CD4-positive, alpha-beta T cell treated with Interleukin-2 at 100 ng/mL for 4 hours (primary cell): Measurements from ENCODE around the gene CAPZB.

Experiments used
- DNase-seq: peaks from one replicate; pipeline ENCODE4 v3.0.0-alpha.2; 2020; ENCODE audit warnings: low spot score

The CAPZB gene

GRCh38 chr1:19429611-19430010 lies 55.7 kb downstream of the CAPZB start:
- DNase-seq: no peak

DNA sequence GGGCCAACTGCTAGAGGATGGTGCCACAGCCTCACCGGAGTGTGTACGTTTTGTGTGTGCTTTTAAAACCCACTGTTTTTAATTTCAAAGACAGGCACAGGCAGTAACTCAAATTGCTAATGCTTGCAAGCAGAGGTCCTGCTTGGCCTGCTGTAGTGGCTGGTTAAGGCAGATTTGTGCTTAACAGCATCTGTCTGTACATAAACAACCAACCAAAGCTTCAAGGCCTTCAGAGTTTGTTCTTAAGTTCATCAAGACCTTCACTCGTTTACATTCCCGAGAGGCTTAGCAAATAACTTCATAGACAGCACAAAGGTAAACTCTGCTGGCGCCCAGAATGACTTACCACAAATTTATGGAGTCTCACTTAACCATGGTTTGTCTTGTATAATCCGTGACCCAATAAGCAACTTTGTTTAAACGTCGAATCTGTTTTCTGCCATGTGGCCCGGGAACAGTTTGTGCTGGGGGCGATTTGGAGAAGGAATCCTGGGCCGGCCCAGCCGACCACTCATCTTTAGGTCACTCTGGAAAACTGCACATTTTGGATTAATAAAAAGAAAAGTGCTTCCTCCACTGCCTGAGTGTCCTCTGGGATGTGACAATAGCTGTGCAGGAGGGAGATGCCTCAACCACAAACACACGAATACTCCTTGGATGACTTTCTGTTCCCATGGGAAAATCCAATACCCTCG lies 58.1 kb downstream of the CAPZB start:
- no peak for DNase-seq

GRCh38 chr1:19426294-19427086 lies 58.8 kb downstream of the CAPZB start:
- no peak for DNase-seq

- no peak for DNase-seq
These were observed 59.6 kb downstream of the CAPZB start for GRCh38 chr1:19425646-19426239.

- DNase-seq: no peak
These were observed 60.4 kb downstream of the CAPZB start for GRCh38 chr1:19424651-19425570.

DNA sequence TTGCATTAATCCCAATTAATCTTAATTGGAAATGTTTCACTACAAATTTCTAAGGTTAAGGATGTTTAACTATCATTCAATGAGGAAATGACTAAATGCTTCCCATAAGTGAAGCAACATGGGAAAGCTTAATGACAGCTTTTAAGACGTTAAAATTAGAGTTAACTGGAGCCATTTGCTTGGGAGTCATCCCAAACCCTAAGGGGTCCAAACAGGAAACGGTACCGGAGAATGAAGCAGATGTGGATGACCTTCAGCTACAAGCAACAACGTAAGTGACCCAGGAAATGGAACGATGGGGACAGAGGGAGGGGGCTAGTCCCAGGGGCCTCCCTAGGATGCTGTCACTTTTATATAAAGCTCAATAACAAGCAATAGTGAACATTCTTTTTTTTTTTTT lies 62.2 kb downstream of the CAPZB start:
- no peak for DNase-seq

DNA sequence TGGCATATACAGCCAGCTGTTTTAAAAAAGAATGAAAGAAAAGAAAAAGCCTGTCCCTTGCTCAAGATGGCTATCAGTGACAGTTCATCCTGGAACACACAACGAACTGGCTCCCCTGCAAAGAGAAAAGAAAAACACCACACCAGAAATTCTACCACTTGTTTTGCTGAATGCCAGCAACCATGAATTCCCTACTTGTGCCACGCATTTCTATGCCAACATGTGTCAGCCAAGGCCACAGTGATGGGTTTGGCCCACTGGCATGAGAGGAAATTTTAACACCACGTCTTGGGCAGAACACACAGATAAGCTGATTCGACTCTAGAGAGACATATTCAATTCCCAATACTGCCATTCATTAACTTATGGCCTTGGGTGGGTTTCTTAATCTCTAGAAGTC lies 64.0 kb downstream of the CAPZB start:
- DNase-seq: no peak

GRCh38 chr1:19420606-19421005 lies 64.7 kb downstream of the CAPZB start:
- no peak for DNase-seq

GRCh38 chr1:19419691-19420090 lies 65.6 kb downstream of the CAPZB start:
- DNase-seq: no peak

DNA sequence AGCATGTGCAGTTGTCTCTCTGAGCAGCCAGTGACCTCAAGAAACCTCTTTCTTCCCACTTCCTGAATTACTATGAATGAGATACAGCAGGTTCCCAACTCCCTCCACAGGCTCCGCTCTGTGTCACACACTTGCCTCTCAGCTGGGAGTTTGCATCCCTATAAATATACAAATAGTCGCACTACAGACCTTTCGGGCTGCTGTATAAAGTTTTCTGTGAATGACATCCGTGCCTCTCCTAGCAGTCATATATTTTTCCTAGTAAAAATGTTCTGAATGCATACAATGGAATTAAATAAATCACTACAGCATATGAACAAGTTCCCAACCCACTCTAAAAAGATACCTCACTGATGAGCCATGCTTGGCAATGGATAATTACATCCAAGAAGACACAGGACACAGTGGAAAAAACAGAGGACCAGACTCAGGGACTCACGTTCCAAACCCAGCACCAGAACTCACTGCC lies 66.8 kb downstream of the CAPZB start:
- no peak for DNase-seq

DNA sequence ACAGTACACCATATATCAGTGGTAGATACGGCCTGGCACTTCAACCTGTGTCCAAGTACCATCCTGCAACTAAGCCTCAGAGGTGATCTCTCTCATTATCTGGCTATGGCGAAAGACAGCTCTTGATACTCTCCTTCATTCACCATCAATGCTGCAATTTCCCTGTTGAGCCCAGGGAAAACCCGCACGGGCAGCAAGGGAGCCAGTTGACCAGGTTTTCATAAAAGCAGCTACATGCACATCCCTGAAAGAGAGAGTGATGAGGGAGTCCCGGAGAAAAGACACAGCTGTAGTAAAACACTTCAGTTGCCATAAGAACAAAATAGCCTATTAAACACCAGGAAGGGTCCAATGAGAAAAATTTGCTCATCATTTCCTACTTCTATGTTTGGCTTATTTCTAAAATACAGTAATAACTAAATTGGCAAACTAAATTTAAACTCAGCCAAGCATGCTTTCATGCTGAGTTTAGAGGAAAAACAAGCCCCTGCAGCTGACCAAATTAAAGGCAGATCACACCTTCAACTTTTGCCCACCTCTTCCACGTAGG lies 68.3 kb downstream of the CAPZB start:
- no peak for DNase-seq

GRCh38 chr1:19416145-19416544 lies 69.2 kb downstream of the CAPZB start:
- DNase-seq: no peak

DNA sequence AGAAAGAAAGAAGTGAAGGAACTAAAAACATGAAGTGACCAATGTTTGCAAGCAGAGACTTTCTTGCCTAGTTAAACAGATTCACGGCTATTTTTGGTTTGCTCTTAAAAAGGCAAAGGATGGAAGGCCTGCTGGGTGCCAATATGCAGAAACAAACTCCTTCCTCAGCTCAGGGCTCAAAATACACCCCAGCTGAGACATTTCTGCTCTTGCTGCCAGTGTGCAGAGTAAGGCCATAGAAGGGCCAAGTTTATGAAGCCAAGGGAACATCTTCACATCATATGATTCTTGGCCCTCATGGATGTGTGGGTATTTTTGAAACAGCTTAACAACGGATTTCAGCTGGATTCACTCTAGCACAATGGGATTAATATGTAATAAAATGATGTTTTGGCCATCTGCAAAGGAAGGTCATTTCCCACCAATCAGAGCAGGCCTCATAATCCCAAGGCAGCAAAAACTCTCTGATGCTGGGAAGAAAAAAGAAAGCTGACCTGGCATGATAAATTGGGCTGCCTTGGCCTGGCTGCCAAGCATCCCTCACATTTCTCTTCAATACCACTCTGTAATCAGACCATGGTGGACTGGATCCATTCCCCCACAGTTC lies 70.7 kb downstream of the CAPZB start:
- DNase-seq: no peak

DNA sequence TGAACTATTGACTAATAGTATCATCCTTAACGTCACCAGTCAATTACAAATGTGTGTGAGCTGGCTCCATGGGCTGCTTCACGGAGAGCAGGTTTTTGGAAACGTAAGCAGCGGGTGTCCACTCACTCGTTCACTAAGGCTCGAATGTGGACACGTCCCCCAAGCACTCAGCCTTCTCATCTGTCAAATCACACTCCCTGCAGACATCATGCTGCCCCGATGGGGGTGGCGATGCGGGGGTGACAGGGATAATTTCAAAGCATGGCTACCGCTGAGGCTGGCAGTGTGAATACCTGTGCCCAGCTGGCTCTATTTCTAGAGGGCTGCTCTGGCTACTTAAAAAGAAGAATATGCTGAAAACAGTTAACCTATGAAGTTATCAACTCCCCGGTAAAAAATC lies 71.3 kb downstream of the CAPZB start:
- DNase-seq: no peak

- DNase-seq: no peak
These were observed 72.7 kb downstream of the CAPZB start for GRCh38 chr1:19412654-19413053.

DNA sequence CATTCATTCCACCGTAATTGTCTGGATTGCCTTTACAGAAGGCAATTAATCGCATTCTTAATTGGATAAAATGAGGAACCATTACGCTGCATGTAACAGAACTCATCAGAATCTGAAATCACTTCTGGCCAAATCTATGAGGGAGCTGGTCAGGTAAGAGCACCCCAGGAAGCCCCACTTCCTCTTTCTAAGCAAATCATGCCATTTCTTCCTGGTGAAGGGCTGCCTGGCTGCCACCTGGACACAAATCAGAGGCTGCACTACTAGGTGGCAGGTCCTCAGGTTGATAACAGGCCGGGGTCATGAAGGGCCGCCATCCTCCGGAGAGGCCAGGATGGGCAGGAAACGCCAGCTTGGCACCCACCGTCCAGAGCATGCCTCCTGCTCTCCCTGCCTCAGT lies 73.7 kb downstream of the CAPZB start:
- DNase-seq: no peak

DNA sequence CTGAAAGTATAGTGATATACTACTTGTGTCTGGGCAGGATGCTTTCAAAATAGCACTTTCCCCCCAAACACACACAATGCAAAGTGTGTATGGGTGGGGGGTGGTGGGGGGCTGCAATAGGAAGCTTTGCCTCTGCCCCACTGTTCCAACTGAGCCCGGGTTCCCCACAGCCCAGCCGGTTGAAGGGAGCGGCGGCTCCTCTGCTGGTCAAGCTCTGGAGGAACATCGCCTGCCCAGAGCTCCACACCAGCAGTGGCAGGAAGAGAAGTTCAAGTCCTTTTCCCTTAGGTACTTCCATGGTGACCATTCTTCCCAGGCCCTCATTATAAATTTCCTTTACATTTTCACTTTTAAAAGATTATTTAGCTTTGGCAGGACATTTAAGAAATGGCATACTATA lies 74.9 kb downstream of the CAPZB start:
- DNase-seq: no peak

DNA sequence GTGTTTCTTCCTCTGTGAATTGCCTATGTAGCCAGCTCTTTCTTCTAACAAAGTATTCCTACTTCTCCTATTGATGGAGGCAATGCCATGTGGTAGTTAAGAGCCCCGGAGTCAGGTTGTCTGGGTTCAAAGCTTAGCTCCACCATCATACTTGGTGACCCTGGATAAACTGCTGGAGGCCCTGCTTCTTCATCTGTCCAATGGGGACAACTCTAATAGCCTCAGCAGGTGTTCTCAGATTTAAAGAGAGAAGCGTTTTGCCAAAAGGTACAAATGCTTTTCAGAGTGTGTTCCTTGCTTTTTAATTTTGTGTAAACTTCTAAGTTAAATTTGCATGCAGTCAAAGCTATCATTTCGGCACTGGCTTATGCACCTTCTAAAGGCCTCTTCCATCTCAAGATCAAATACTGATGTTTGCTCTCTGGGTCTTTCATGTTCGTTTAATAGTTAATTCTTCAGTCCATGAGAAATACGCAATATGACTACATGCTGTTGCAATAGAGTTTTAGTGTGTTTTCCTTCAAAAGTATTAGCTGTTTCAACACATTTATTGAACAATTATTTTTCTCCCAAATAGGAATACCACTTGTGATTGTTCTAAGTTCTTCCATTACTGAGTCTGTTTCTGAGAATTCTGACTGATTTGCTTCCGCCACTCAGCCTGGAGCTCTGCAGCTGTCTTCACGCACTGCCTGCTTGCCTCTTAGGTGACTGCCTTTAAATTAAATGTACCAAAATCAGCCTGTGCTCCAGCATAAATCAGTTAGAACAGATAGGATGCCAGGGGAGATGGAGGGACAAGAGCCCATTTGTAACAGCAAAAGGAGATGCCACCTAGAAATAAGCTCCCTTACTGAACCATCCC lies 75.6 kb downstream of the CAPZB start:
- no peak for DNase-seq

- no peak for DNase-seq
These were observed 77.7 kb downstream of the CAPZB start for GRCh38 chr1:19407494-19408096.

DNA sequence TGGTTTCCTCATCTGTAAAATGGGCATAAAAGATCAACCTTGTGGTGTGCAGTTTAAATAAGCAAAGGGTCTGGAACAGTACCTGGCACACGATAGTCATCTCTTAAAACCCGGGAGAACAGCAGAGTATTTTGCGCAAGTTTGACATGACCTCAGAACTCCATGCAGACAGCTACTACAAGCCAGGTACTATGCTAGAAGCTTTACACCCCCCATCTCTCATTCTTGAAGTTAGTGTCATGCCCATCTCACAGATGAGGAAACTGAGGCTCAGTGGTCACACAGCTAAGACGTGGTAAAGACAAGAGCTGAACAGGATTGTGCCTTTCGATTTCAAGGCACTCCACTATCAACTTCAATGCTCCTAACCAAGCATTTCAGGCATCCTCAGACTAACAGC lies 78.7 kb downstream of the CAPZB start:
- DNase-seq: no peak
